ENCODE measurements around the gene CFAP221.

Gene CFAP221

DNA sequence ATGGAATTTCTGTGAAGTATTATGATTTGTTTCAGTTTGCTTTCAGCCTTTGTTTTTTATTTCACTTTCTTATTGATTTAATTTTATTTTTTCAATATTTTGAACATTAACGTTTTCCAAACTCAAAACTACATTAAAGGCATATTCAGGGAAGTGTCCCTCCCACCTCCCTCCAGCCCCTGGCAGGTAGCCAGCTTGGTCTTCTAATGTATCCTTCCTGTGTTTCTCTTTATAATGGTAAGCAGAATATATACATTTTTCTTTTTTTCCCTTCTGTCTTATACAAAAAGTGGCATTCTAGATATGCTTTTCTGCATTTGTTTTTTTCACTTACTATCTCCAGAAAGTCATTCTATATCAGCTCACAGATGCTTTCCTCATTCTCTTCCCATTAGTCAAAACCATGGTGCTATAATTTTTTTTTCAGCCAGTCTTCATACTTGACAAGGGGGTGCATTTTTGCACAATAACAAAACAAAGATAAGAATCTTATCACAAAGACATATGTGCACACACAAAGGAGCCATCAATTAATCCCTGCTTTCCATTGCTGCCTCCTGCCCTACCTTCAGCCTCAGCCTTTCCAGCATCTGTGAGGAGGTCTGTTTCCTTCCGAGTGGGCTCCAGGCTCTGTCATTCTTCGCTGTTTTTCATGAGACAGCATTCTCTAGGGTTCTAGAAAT is 101.1 kb downstream of the CFAP221 start:
- no peak for DNase-seq (ENCODE audit: low spot score)

GRCh38 chr2:119646149-119646548 is 101.9 kb downstream of the CFAP221 start:
- DNase-seq (ENCODE audit: low spot score) = no peak

DNA sequence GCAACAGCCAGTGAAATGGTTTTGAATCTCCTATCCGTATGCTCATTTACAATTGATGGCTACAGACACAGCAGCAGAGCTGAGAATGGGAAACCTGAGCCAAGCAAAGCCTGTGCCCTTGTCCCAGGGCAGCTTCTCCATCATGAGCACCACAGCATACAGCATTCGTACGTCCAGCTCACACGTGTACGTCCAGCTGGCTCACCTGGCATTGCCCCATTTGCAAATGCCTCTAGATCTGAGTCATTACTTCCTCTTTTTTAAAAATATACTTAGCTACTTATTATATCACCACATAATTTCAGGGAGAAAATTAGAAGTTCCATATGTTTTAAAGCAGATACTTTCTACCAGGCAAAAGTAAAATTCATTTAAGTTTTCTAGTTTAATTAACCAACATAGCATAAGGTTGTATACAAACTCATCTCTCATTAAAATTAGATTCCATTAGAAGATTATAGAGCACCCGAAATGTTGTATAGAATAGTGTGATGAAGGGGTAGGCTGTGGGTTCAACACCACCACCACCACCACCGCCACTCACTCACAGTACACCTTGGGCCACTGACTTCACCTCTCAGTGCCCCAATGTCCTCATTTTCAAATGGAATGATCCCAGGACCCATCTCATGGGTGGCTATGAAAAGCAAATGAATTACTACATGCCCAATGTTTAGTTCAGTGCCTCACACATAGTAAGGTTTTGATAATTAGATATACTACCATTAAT is 103.4 kb downstream of the CFAP221 start:
- DNase-seq (ENCODE audit: low spot score) = no peak

DNA sequence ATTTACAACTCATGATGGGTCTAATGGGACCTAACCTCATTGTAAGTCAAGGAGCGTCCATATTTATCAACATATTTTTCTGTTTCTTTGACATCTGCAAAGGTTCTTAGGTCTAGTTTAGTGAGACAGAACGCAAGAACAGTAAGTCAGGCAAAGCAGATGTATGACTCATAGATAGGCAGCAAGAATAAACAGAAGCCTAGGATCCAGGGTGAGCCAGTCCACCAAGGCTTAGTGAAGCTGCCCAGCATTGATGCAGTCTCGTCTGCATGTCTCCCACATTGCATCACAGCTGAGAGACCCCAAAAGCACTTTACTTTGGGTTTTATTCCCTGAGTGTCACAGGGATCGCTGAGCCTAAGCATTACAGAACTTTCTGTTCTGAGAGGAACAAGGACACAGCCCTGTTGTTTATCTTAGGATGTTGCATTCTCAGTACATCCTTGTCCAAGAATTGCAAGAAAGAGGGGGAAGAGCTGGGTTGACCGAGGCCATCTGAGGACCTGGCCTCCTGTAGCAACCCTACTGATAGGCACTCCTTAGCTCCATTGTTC is 105.2 kb downstream of the CFAP221 start:
- DNase-seq (ENCODE audit: low spot score) = no peak

DNA sequence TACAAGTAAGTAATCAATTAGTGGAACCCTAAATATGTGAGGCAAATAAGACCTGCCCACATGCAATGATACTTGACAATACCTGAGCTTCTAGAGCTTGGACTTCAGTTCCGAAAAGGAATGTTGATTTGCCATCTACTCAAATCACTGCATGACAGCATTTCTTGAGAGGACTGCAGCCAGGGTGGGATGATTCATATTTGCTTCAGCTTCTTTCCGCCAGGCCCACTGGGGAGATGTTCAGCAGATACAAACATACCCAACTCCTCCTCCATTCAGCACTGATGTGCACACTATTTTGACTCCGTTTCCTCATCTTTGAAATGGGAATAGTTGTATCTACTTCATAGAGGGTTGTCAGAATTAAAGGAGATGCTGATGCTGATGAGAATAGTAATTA is 106.0 kb downstream of the CFAP221 start:
- no peak for DNase-seq (ENCODE audit: low spot score)

DNA sequence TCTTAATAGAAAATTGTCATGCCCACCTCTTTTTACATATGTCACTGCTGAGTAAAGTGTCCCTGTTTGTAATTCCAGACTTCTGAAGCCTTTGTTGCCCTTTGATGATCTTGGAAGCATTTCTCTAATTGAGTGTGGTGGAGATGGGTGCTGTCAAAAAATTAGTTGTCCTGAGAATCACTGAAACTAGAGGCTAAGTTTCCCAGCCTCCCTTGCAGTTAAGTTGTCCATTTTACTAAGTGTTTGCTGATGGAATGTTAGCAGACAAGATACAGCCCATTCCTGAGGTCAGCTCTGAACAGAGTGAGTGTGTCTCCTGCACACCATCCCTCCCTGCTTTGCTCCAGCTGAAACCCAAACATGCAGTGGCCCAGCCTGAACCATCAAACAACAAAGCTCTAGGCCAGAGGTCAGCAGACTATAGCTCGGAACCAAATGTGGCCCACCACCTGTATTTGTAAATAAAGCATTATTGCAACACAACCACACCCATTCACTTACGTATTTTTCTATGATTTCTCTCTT is 106.7 kb downstream of the CFAP221 start:
- DNase-seq (ENCODE audit: low spot score) = no peak

- DNase-seq (ENCODE audit: low spot score) = no peak
Measured at GRCh38 chr2:119657466-119658145, 113.4 kb downstream of the CFAP221 start.

GRCh38 chr2:119659601-119660342 is 115.5 kb downstream of the CFAP221 start:
- DNase-seq (ENCODE audit: low spot score) = no peak

- no peak for DNase-seq (ENCODE audit: low spot score)
Measured at GRCh38 chr2:119660343-119660658, 116.1 kb downstream of the CFAP221 start.

DNA sequence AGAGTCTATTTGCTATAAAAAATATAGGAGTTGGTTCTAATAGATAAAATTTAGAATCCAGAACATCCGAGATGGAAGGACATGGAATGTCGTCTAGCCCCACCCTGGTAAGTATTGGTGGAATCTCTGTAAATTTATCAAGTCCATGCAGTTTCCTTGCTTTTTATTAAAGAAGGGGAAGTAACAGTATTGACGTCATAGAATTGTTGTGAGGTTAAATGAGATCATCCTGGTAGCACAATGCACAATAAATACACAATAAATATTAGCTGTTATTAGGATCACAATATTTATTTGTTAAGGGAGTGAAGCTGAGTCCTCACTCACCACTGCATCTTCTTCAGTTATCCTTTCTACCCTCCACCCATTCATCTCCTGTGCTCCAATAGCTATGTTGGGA is 118.0 kb downstream of the CFAP221 start:
- no peak for DNase-seq (ENCODE audit: low spot score)

- DNase-seq (ENCODE audit: low spot score) = no peak
Measured at GRCh38 chr2:119668546-119668945, 124.3 kb downstream of the CFAP221 start.

DNA sequence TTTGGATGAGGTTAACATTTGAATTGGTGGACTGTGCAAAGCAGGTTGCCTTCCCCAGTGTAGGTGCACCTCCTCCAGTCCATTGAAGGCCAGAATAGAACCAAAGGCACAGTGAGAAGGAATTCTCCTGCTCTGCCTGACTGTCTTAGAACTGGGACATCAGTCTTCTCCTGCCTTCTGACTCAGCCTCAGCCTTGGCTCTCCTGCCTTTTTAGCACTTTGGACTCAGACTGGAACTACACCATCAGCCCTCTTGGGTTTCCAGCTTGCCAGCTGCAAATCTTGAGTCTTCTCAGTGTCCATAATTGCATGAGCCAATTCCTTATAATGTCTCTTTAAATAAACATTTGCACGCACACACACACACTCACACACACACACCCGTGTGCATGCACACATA is 126.8 kb downstream of the CFAP221 start:
- DNase-seq (ENCODE audit: low spot score) = no peak

GRCh38 chr2:119671752-119672151 is 127.5 kb downstream of the CFAP221 start:
- no peak for DNase-seq (ENCODE audit: low spot score)

DNA sequence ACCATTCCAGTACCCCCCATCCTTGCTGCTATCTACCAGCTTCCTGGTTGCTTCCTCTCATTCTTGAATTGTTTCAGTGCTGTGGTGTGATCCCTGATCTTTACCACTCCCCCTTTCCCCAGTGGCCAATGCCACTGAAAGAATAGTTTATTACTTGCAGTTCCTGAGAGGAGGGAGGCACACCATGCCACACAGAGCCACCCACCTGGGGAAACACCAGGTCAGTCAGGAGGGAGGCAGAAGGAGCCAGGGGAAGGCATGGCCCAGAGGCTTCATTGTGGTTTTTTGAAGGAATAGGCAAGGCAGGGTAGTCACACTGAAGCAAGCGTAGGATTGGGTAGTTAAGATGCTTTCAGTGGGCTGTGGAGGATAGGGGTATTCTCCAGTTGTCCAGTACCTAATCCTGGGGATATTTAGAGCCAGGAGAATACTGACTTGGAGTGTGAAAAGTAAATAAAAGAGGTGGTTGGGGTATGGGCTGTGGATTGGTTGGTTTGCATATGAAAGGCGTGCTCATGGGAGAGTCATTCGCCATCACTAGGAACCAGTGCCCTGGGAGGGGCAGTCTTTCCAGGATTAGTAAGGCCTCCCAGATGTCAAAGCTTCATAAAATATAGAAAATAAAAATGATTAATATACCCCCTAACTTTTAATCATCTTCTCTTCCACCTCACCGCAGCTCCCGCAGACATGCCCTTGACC is 128.1 kb downstream of the CFAP221 start:
- no peak for DNase-seq (ENCODE audit: low spot score)

DNA sequence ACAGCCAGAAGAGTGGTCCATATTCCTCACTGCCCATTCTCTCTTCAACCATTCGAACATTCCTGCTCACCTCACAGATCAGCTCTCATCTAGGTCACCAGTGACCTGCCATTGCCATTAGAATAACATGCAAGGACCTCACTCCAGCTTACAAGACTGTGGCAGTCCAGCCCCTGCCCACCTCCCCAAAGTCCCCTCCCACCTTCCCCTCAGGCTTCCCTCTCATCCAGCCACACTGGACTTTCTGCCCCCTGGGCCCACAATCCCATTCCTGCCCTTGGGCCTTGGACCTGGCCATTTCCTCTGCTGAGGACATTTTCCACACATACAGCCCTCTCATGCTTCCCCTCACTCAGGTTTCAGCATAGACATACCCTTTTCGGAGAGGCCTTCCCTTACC is 129.5 kb downstream of the CFAP221 start:
- no peak for DNase-seq (ENCODE audit: low spot score)

DNA sequence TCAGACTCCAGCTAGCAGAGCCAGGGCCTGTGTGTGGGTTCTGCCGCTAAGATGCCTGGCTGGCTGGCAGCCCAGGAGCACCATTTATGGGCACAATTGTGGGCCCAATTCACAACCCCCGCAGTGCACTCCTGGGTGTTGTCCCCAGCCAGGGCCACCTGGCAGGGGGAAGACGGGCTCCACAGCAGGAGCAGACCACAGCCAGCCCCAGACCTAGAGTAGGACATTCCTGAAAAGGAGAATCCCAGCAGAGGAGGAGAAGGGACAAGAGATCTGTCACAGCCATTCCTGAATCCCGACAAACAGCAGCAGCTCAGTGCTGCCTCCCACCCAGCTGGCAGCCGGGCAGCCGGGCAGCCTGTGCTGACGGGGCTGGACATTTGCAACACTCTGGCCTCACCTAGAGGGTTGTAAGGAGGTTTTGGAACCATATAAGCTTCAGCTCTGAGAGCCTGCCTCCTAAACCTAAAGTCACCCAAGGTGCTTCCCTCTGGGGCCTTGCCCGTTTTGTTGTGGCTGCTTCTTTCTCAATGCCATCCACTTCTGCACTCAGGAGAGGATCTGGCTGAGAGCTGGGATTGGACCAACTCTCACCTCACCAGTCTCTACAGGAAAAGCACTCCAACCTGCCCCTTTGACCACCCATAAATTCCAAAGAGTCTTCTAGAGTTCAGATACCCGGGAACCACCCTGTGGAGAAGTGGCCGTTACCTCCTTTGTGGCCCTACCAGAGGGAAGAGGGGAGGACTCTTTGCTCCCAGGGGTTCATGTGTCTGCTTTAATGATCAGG is 130.7 kb downstream of the CFAP221 start:
- no peak for DNase-seq (ENCODE audit: low spot score)

DNA sequence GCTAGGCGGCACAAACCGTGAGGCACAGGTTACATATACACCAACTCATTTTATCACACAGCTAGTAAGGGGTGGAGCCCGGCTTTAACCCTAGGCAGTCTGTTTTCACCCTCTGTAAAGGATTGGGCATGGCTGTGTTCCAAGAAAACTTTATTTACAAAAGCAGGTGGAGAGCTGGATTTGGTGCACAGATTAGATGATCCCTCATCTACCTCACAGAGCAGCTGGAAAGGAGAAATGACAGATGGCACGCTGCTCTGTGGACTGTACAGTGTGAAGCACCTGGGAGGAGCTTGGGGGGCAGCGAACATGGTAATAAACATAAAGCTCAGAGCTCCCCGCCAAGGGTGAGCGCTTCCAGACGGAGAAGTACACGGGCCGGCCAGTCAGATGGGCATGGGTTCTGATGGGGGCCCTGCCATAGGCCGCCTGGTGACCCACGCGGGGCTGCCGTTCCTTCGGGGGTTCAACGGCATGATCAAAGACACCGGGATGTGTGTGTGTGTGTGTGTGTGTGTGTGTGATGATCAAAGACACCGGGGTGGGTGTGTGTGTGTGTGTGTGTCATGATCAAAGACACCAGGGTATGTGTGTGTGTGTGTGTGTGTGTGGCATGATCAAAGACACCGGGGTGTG is 133.9 kb downstream of the CFAP221 start:
- DNase-seq (ENCODE audit: low spot score) = no peak

- DNase-seq (ENCODE audit: low spot score) = no peak
Measured at GRCh38 chr2:119679526-119679837, 135.2 kb downstream of the CFAP221 start.

GRCh38 chr2:119679846-119680245 is 135.6 kb downstream of the CFAP221 start:
- DNase-seq (ENCODE audit: low spot score) = no peak

DNA sequence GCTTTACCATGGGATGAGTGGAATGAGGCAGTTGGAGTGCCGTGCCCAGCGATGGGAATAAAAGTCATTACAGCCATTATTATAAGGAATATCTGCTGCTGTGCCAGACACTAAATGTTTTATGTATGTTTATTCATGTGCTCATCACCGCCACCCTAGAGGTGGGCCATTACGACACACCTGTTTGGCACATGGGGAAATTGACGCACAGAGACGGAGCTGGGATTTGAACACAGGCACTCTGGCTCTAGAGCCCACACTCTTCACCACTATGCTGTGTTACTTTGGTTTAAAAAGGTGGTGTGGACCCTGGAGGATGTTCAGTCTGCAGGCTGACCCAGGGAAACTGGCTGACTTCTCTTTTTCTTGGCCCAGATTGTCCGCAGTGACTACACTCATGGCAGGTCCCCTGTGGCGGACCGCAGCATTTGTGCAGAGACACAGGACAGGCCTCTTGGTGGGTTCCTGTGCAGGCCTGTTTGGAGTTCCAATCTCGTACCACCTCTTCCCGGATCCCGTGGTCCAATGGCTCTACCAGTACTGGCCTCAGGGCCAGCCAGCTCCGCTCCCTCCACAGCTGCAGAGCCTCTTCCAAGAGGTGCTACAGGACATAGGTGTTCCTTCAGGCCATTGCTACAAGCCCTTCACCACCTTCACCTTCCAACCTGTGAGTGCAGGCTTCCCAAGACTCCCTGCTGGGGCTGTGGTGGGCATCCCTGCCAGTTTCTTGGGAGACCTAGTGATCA is 136.4 kb downstream of the CFAP221 start:
- DNase-seq (ENCODE audit: low spot score) = no peak

All from putamen (tissue), 1 donor.